Spleen (tissue), 11 donors: Measurements from ENCODE around the gene KCNB1. TPM values are rescaled to one million over a fixed set of nuclear protein-coding genes. Genes with fewer than 3 reads are reported as not detected.

ENCODE experiments used
- DNase-seq: peaks from one replicate; pipeline ENCODE4 v3.0.0-alpha.2; 2020
- H3K27ac ChIP-seq, 8 donors: fragments of 200-600 bp; sonication (generic) in 7 of 8; 1 replicate in 4 of 8; 2 replicates in 4 of 8; pipeline versions ENCODE4 v1.5.0 to v1.8.0; 2016 to 2021; ENCODE audit warnings: inconsistent platforms in 4 of 8, mild to moderate bottlenecking in 4 of 8, moderate library complexity in 1 of 8
- H3K27me3 ChIP-seq, 7 donors: fragments of 200-600 bp; sonication (generic) in 6 of 7; replicated peaks in 1 of 7; 1 replicate in 4 of 7; 2 replicates in 3 of 7; pipeline versions ENCODE4 v1.5.0 to v1.8.0; 2016 to 2021; ENCODE audit warnings: inconsistent platforms in 3 of 7, mild to moderate bottlenecking in 1 of 7
- H3K36me3 ChIP-seq, 6 donors: fragments of 200-600 bp; sonication (generic) in 5 of 6; 1 replicate in 4 of 6; 2 replicates in 2 of 6; pipeline versions ENCODE4 v1.5.0 to v1.8.0; 2016 to 2021; ENCODE audit warnings: inconsistent platforms in 2 of 6
- H3K4me1 ChIP-seq, 6 donors: fragments of 200-600 bp; sonication (generic) in 5 of 6; 1 replicate in 3 of 6; 2 replicates in 3 of 6; pipeline versions ENCODE4 v1.5.0 to v1.8.0; 2016 to 2021; ENCODE audit warnings: inconsistent platforms in 3 of 6
- H3K4me3 ChIP-seq, 8 donors: fragments of 200-600 bp; sonication (generic) in 7 of 8; 1 replicate in 4 of 8; 2 replicates in 4 of 8; pipeline versions ENCODE4 v1.5.0 to v1.8.0; 2016 to 2021; ENCODE audit warnings: inconsistent platforms in 4 of 8, mild to moderate bottlenecking in 4 of 8, moderate library complexity in 2 of 8
- H3K9me3 ChIP-seq, 8 donors: fragments of 200-600 bp; sonication (generic) in 7 of 8; 1 replicate in 4 of 8; 2 replicates in 4 of 8; pipeline versions ENCODE4 v1.5.0 to v1.8.0; 2016 to 2021; ENCODE audit warnings: inconsistent platforms in 4 of 8
- POLR2A ChIP-seq, 3 donors: fragments of 450-650 bp; IDR thresholded peaks; one replicate each; pipeline ENCODE4 v1.5.1; 2017; ENCODE audit warnings: antibody characterized with exemption in 3 of 3, mild to moderate bottlenecking in 1 of 3
- POLR2AphosphoS5 ChIP-seq, 3 donors: sonication (generic); formaldehyde crosslinking; IDR thresholded peaks; one replicate each; pipeline ENCODE4 v1.5.1; 2017; ENCODE audit warnings: antibody characterized with exemption in 3 of 3
- WGBS, 5 donors: extraction: QIAGEN DNeasy Blood & Tissue Kit in 3 of 5; methylation state at CpG; one replicate each; pipeline versions ENCODE4 v1.1.5 to v1.1.7; 2013 to 2018; 5-methylcytosine and 5-hydroxymethylcytosine counted together
- intact Hi-C: fragments of 100-400 bp; cut with DNase I; formaldehyde crosslinking; loops from one replicate; pipeline ENCODE4 v1.15.0; 2023; ENCODE audit warnings: low total_unique reads
- polyA plus RNA-seq, 3 donors: library from polyadenylated mRNA; stranded (reverse); fragments of 200-250 nt; gene quantifications; one replicate each; pipeline ENCODE4 v1.2.1, GENCODE V29; 2013
- total RNA-seq, 7 donors: library from RNA; depleted of rRNA in 3 of 7; stranded (reverse); fragments of >200 nt in 3 of 7; fragmentation: NEBNext Ultra II Directional in 4 of 7; extraction: Animal tissue kit (Norgen Biotek cat#: 25700) in 4 of 7; gene quantifications; one replicate each; pipeline versions ENCODE4 v1.1.0 to v1.2.1, GENCODE V29; 2016 to 2021
- TF ChIP-seq, protein P1 (sequence below), 11 experiments: fragments of 200-600 bp in 7 of 11; fragments of 450-650 bp in 4 of 11; sonication (generic) in 4 of 11; IDR thresholded peaks in 8 of 11; conservative IDR thresholded peaks in 3 of 11; 1 replicate in 7 of 11; 2 replicates in 4 of 11; pipeline versions ENCODE4 v1.4.0 to v1.8.0; 2016 to 2021; ENCODE audit warnings: antibody characterized with exemption in 11 of 11, inconsistent platforms in 4 of 11, mild to moderate bottlenecking in 1 of 11
- donor health status: healthy with polysubstance abuse.
- donor health status: DM: no; HTN: no; CAD: no; lungs with moderate emphysema.
- donor health status: DM: no; HTN: no; CAD: no.
- donor health status: Bipolar disorder and iron deficiency.
- donor health status: healthy.
- donor health status: DM: no; HTN: no; CAD: no.
- donor health status: DM: yes; HTN: yes; CAD: no.

The KCNB1 gene
- total and polyA plus RNA-seq, 10 donors: 0.02 to 3.2 (median 0.51) TPM

DNA sequence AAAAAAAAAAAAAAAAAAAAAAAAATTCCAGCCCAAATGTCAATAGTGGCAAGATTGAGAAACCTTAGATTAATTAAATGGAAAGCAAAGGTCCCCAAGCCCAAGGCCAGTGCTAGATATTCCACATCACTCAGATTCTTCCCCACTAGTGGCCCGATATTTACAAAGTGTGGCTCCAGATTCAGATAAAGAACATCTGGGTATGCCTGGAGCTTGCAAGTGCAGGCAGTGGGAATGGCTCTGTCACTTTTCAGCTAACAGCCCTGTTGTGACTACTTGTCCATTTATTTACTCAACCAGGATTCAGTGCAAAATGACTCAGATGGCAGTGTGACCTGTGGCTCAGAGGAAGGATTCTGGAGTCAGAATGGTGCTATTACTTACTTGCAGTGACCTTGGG is 8.2 kb upstream of the KCNB1 start:
- Histone ChIP-seq H3K9me3 (peaks cover 0 to 3% (median 0%) of the 10 kb centered on the region in 8 donors), H3K4me3 (no peak overlapping the region), H3K36me3 (no peaks in the 10 kb centered on the region), H3K4me1 (no peaks in the 10 kb centered on the region), H3K27me3 (peaks cover 0 to 82% (median 4%) of the 10 kb centered on the region in 7 donors), H3K27ac (no peak overlapping the region)
- DNase-seq: no peak
- TF ChIP-seq POLR2AphosphoS5 (IDR thresholded peaks at IDR 0.05) (no peak), POLR2A (IDR thresholded peaks at IDR 0.05) (no peak)
- TF ChIP-seq, protein P1, sequence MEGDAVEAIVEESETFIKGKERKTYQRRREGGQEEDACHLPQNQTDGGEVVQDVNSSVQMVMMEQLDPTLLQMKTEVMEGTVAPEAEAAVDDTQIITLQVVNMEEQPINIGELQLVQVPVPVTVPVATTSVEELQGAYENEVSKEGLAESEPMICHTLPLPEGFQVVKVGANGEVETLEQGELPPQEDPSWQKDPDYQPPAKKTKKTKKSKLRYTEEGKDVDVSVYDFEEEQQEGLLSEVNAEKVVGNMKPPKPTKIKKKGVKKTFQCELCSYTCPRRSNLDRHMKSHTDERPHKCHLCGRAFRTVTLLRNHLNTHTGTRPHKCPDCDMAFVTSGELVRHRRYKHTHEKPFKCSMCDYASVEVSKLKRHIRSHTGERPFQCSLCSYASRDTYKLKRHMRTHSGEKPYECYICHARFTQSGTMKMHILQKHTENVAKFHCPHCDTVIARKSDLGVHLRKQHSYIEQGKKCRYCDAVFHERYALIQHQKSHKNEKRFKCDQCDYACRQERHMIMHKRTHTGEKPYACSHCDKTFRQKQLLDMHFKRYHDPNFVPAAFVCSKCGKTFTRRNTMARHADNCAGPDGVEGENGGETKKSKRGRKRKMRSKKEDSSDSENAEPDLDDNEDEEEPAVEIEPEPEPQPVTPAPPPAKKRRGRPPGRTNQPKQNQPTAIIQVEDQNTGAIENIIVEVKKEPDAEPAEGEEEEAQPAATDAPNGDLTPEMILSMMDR (IDR thresholded peaks at IDR 0.05 in 8 of 11, conservative IDR thresholded peaks at IDR 0.05 in 3 of 11): no peak
- intact Hi-C loops: no loop called here
- 76 to 87% (median 78%) methylated on average over 1 of the region's 1 CpG for WGBS, 5 donors

DNA sequence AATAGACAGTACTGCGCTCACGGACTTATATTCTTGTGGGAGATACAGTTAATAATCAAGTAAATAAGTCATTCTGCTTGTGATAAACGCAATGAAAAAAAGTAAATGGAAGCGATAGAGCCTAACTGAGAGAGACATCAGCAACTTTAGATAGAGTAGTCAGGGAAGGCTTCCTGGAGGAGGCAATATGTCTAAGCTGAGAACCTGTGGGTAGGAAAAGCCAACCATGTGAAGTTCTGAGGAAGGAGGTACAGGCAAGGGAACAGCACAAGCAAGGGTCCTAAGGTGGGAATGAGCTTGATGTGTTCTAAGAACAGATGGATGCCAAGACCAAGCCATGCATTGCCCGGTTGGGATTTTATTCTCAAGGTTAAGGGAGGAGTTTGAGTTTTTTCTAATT is 7.2 kb upstream of the KCNB1 start:
- intact Hi-C loops: no loop called here
- Histone ChIP-seq H3K4me3 (no peak overlapping the region), H3K36me3 (no peaks in the 10 kb centered on the region), H3K9me3 (peaks cover 0 to 3% (median 0%) of the 10 kb centered on the region in 8 donors), H3K27me3 (peaks cover 0 to 92% (median 14%) of the 10 kb centered on the region in 7 donors), H3K4me1 (peaks cover 0 to 5% (median 1%) of the 10 kb centered on the region in 6 donors), H3K27ac (no peak overlapping the region)
- WGBS, 5 donors: 86 to 93% (median 86%) methylated on average over 5 of the region's 5 CpGs
- DNase-seq: no peak
- no peak for TF ChIP-seq POLR2AphosphoS5 (IDR thresholded peaks at IDR 0.05)
- TF ChIP-seq, protein P1 (IDR thresholded peaks at IDR 0.05 in 8 of 11, conservative IDR thresholded peaks at IDR 0.05 in 3 of 11): no peak
- no peak for TF ChIP-seq POLR2A (IDR thresholded peaks at IDR 0.05)

DNA sequence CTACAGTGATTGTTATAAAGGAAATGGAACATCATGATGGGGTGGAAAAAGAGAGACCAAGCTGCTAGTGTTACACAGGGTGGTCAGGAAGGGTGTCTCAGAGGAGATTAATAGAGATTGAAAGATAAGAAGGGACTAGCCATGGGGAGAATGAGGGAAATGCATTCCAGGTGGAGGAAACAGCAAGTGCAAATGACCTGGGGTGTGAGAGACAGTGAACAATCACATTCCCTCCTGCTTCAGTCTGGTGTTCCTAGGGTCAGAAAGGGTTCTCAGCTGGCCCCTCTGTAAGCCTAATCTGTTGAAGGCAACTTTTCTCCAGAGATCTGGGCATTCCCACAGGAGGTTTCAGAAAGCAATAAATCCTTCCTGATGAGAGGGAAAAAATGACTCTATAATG is 3.6 kb upstream of the KCNB1 start:
- peaks cover 0 to 7% (median 0%) of the 10 kb centered on the region in 8 donors for H3K9me3 ChIP-seq
- H3K27ac ChIP-seq: no peak overlapping the region
- intact Hi-C loops: no loop called here
- H3K4me1 ChIP-seq: peaks cover 0 to 29% (median 17%) of the 10 kb centered on the region in 6 donors
- no peaks in the 10 kb centered on the region for H3K36me3 ChIP-seq
- TF ChIP-seq POLR2AphosphoS5 (IDR thresholded peaks at IDR 0.05) (no peak), POLR2A (IDR thresholded peaks at IDR 0.05) (no peak)
- TF ChIP-seq, protein P1 (IDR thresholded peaks at IDR 0.05 in 8 of 11, conservative IDR thresholded peaks at IDR 0.05 in 3 of 11): no peak
- no peak overlapping the region for H3K4me3 ChIP-seq
- no peak for DNase-seq
- H3K27me3 ChIP-seq: peaks cover 0 to 99% (median 39%) of the 10 kb centered on the region in 7 donors

DNA sequence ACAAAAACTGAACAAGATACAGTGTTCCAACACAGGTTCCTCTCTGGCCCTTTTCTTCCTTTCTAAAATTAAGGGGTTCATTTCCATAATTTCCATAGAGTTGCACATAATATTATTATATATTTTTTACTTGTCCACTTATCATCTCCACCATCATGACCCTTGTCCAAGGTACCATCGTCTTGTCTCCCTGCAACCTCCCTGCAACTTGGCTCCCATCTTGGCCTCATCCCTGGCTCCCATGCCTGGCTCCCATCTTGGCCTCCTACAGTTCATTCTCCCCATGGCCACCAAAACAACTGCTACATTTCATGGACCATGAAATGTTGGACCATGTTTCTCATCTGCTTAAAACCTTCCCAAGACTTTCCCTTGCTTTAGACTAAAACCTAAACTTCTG is 3.1 kb upstream of the KCNB1 start:
- peaks cover 0 to 99% (median 39%) of the 10 kb centered on the region in 7 donors for H3K27me3 ChIP-seq
- intact Hi-C loops: no loop called here
- TF ChIP-seq POLR2AphosphoS5 (IDR thresholded peaks at IDR 0.05): no peak

More for the DNA sequence above, 3.1 kb upstream of the KCNB1 start:
- H3K4me1 ChIP-seq: peaks cover 0 to 29% (median 17%) of the 10 kb centered on the region in 6 donors
- H3K27ac ChIP-seq: no peak overlapping the region
- peaks cover 0 to 7% (median 0%) of the 10 kb centered on the region in 8 donors for H3K9me3 ChIP-seq
- H3K36me3 ChIP-seq: no peaks in the 10 kb centered on the region
- 77 to 96% (median 80%) methylated on average over 1 of the region's 1 CpG for WGBS, 5 donors
- H3K4me3 ChIP-seq: no peak overlapping the region
- DNase-seq: no peak
